SK-N-MC (cell line): Measurements from ENCODE around the gene GRM2.

Source experiments
- EZH2 ChIP-seq: fragments of 200-600 bp; sonication (generic); IDR thresholded peaks from one replicate; pipeline ENCODE4 v1.6.1; 2017; ENCODE audit warnings: antibody characterized with exemption
- FOXP2 ChIP-seq: optimal IDR thresholded peaks from 2 replicates; pipeline ENCODE3; 2011; ENCODE audit warnings: mild to moderate bottlenecking, moderate library complexity; ENCODE audit not compliant: insufficient read depth; ENCODE audit errors: extremely low read length, control extremely low read depth
- POLR2AphosphoS5 ChIP-seq: IDR thresholded peaks from 2 replicates; pipeline ENCODE4 v1.6.1; 2012; ENCODE audit warnings: mild to moderate bottlenecking, low read depth, low read length, borderline replicate concordance

DNA sequence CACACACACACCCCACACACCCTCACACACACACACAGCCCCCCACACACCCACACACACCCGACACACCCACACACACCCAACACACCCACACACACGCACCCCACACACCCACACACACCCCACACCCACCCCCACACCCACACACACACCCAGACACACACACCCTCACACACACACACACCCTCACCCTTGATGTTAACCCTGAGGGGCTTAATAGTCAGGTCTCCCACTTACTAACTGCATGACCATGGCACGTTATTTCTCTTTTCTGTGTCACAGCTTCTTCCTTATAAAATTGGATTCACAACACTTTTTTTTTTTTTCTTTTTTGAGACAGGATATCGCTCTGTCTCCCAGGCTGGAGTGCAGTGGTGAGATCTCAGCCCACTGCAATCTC, 2.8 kb downstream of the GRM2 start:
- no peak for TF ChIP-seq EZH2
- TF ChIP-seq POLR2AphosphoS5 = no peak
- TF ChIP-seq FOXP2 = no peak
